Esophagus muscularis mucosa (tissue), 4 donors: Measurements from ENCODE around the gene DSN1. TPM values are rescaled to one million over a fixed set of nuclear protein-coding genes. Genes with fewer than 3 reads are reported as not detected.

ENCODE experiments used
- DNase-seq: peaks from one replicate; pipeline ENCODE4 v3.0.0-alpha.2; 2017; ENCODE audit errors: extremely low spot score
- H3K27ac ChIP-seq, 4 donors: fragments of 200-600 bp; sonication (generic); replicated peaks in 1 of 4; 1 replicate in 3 of 4; 2 replicates in 1 of 4; pipeline ENCODE4 v1.5.1; 2016 to 2019; ENCODE audit warnings: mild to moderate bottlenecking in 1 of 4
- H3K27me3 ChIP-seq, 4 donors: fragments of 200-600 bp; sonication (generic); one replicate each; pipeline versions ENCODE4 v1.5.1 to v1.6.0; 2016 to 2019
- H3K36me3 ChIP-seq, 4 donors: fragments of 200-600 bp; sonication (generic); one replicate each; pipeline ENCODE4 v1.5.1; 2016 to 2019
- H3K4me1 ChIP-seq, 4 donors: fragments of 200-600 bp; sonication (generic); one replicate each; pipeline ENCODE4 v1.5.1; 2016 to 2019
- H3K4me3 ChIP-seq, 4 donors: fragments of 200-600 bp; sonication (generic); 1 replicate in 2 of 4; 2 replicates in 2 of 4; pipeline ENCODE4 v1.5.1; 2016 to 2019; ENCODE audit warnings: mild to moderate bottlenecking in 4 of 4, moderate library complexity in 1 of 4
- H3K9me3 ChIP-seq, 4 donors: fragments of 200-600 bp; sonication (generic); 1 replicate in 3 of 4; 2 replicates in 1 of 4; pipeline ENCODE4 v1.5.1; 2016 to 2019
- CTCF ChIP-seq, 3 experiments: fragments of 200-600 bp in 2 of 3; fragments of 450-650 bp in 1 of 3; sonication (generic) in 2 of 3; IDR thresholded peaks; one replicate each; pipeline ENCODE4 v1.5.1; 2017 to 2019; ENCODE audit warnings: antibody characterized with exemption in 3 of 3, mild to moderate bottlenecking in 2 of 3, moderate library complexity in 1 of 3
- EP300 ChIP-seq: sonication (generic); formaldehyde crosslinking; IDR thresholded peaks from one replicate; pipeline ENCODE4 v1.6.1; 2017; ENCODE audit warnings: antibody characterized with exemption
- POLR2A ChIP-seq: fragments of 450-650 bp; IDR thresholded peaks from one replicate; pipeline ENCODE4 v1.6.1; 2017; ENCODE audit warnings: antibody characterized with exemption, moderate library complexity, mild to moderate bottlenecking, low read depth
- POLR2AphosphoS5 ChIP-seq, 2 donors: sonication (generic); formaldehyde crosslinking; IDR thresholded peaks; one replicate each; pipeline ENCODE4 v1.6.1; 2017; ENCODE audit warnings: antibody characterized with exemption in 2 of 2
- WGBS: methylation state at CpG from one replicate; pipeline ENCODE4 v1.1.5; 2018; 5-methylcytosine and 5-hydroxymethylcytosine counted together
- intact Hi-C: fragments of 100-400 bp; cut with DNase I; formaldehyde crosslinking; loops from one replicate; pipeline ENCODE4 v1.15.1; 2023
- total RNA-seq, 4 donors: library from RNA; depleted of rRNA; stranded (reverse); fragments of >200 nt; gene quantifications; one replicate each; pipeline versions ENCODE4 v1.1.0 to v1.2.1, GENCODE V29; 2016

Gene DSN1
- total RNA-seq, 4 donors from 2014 or later, result 5.1 to 7.5 (median 6.3) TPM

GRCh38 chr20:36786246-36786645 is 12.7 kb upstream of the DSN1 start:
- Histone ChIP-seq H3K36me3 (peaks cover 17 to 83% (median 61%) of the 10 kb centered on the region in 4 donors), H3K4me1 (peaks cover 7 to 26% (median 23%) of the 10 kb centered on the region in 4 donors), H3K4me3 (no peak overlapping the region), H3K27ac (no peak overlapping the region), H3K27me3 (no peaks in the 10 kb centered on the region), H3K9me3 (no peaks in the 10 kb centered on the region)
- intact Hi-C loops, result no loop called here
- TF ChIP-seq POLR2A, result no peak
- no peak for TF ChIP-seq CTCF (IDR thresholded peaks at IDR 0.05)
- TF ChIP-seq POLR2AphosphoS5 (IDR thresholded peaks at IDR 0.05), result no peak
- no peak for TF ChIP-seq EP300
- no peak for DNase-seq
- 91% methylated on average over 13 of the region's 13 CpGs for WGBS

- H3K36me3 ChIP-seq, result peaks cover 8 to 78% (median 58%) of the 10 kb centered on the region in 4 donors
- DNase-seq, result no peak
- peak overlapping the region; percentile 57 to 71 (median 66) for H3K27ac ChIP-seq
- WGBS, result 68% methylated on average over 2 of the region's 2 CpGs
- no peak overlapping the region for H3K4me3 ChIP-seq
- no peaks in the 10 kb centered on the region for H3K27me3 ChIP-seq
- TF ChIP-seq POLR2AphosphoS5 (IDR thresholded peaks at IDR 0.05) (no peak), CTCF (IDR thresholded peaks at IDR 0.05) (no peak), POLR2A (no peak), EP300 (no peak)
- intact Hi-C loops, result no loop called here
- peaks cover 7 to 25% (median 21%) of the 10 kb centered on the region in 4 donors for H3K4me1 ChIP-seq
- no peaks in the 10 kb centered on the region for H3K9me3 ChIP-seq
Observed at GRCh38 chr20:36785308-36785707, 11.7 kb upstream of the DSN1 start.

GRCh38 chr20:36784900-36785299 is 11.3 kb upstream of the DSN1 start:
- Histone ChIP-seq H3K36me3 (peaks cover 7 to 75% (median 58%) of the 10 kb centered on the region in 4 donors), H3K27me3 (no peaks in the 10 kb centered on the region), H3K4me1 (peaks cover 7 to 25% (median 21%) of the 10 kb centered on the region in 4 donors), H3K27ac (peak overlapping the region; percentile 57 to 71 (median 66)), H3K9me3 (no peaks in the 10 kb centered on the region), H3K4me3 (no peak overlapping the region)
- DNase-seq, result no peak
- intact Hi-C loops, result no loop called here
- TF ChIP-seq POLR2AphosphoS5 (IDR thresholded peaks at IDR 0.05) (peak in 1 of 2 donors; percentile 48), CTCF (IDR thresholded peaks at IDR 0.05) (no peak)
- WGBS, result 57% methylated on average over 8 of the region's 9 CpGs

GRCh38 chr20:36784116-36784515 is 10.6 kb upstream of the DSN1 start:
- TF ChIP-seq POLR2AphosphoS5 (IDR thresholded peaks at IDR 0.05), result no peak
- TF ChIP-seq CTCF (IDR thresholded peaks at IDR 0.05), result no peak
- no peak for TF ChIP-seq EP300
- TF ChIP-seq POLR2A, result no peak
- intact Hi-C loops, result no loop called here
- H3K36me3 ChIP-seq, result peaks cover 4 to 70% (median 56%) of the 10 kb centered on the region in 4 donors
- 100% methylated on average over 1 of the region's 7 CpGs for WGBS
- no peaks in the 10 kb centered on the region for H3K9me3 ChIP-seq
- H3K4me3 ChIP-seq, result no peak overlapping the region
- H3K4me1 ChIP-seq, result peaks cover 7 to 25% (median 21%) of the 10 kb centered on the region in 4 donors
- peak overlapping the region; percentile 57 to 71 (median 66) for H3K27ac ChIP-seq
- DNase-seq, result no peak
- H3K27me3 ChIP-seq, result no peaks in the 10 kb centered on the region

- Histone ChIP-seq H3K4me1 (peaks cover 5 to 34% (median 30%) of the 10 kb centered on the region in 4 donors), H3K4me3 (no peak overlapping the region), H3K36me3 (peaks cover 0 to 27% (median 19%) of the 10 kb centered on the region in 4 donors), H3K27me3 (no peaks in the 10 kb centered on the region), H3K9me3 (no peaks in the 10 kb centered on the region), H3K27ac (no peak overlapping the region)
- WGBS, result 75% methylated on average over 6 of the region's 6 CpGs
- no peak for DNase-seq
- no peak for TF ChIP-seq EP300
- TF ChIP-seq POLR2AphosphoS5 (IDR thresholded peaks at IDR 0.05), result no peak
- TF ChIP-seq CTCF (IDR thresholded peaks at IDR 0.05), result no peak
- no peak for TF ChIP-seq POLR2A
- intact Hi-C loops, result loop anchor here (10.0 kb wide), 1 partner anchor 85 kb away; a partner anchor contains a TSS
Observed at GRCh38 chr20:36779656-36780025, 6.1 kb upstream of the DSN1 start.
